Activated T-cell treated with anti-CD3 and anti-CD28 coated beads for 48 hours (primary cell): Measurements from ENCODE around the gene C1QTNF8.

Experiments
- DNase-seq: peaks from one replicate; pipeline ENCODE4 v3.0.0-alpha.2; 2020; ENCODE audit warnings: low read depth

C1QTNF8 gene

GRCh38 chr16:1127971-1128715 is 32.1 kb upstream of the C1QTNF8 start:
- no peak for DNase-seq

- no peak for DNase-seq
Observed at GRCh38 chr16:1127101-1127500, 31.1 kb upstream of the C1QTNF8 start.

- no peak for DNase-seq
Observed at GRCh38 chr16:1126586-1126985, 30.5 kb upstream of the C1QTNF8 start.

- no peak for DNase-seq
Observed at GRCh38 chr16:1126044-1126443, 30.0 kb upstream of the C1QTNF8 start.

- DNase-seq: peak; percentile 20
Observed at GRCh38 chr16:1125471-1125870, 29.4 kb upstream of the C1QTNF8 start.

GRCh38 chr16:1124795-1125194 is 28.8 kb upstream of the C1QTNF8 start:
- no peak for DNase-seq

GRCh38 chr16:1124291-1124690 is 28.2 kb upstream of the C1QTNF8 start:
- no peak for DNase-seq

- no peak for DNase-seq
Observed at GRCh38 chr16:1123525-1124230, 27.6 kb upstream of the C1QTNF8 start.

- no peak for DNase-seq
Observed at GRCh38 chr16:1122398-1122765, 26.3 kb upstream of the C1QTNF8 start.

GRCh38 chr16:1121601-1122397 is 25.8 kb upstream of the C1QTNF8 start:
- DNase-seq: no peak

GRCh38 chr16:1121009-1121408 is 25.0 kb upstream of the C1QTNF8 start:
- no peak for DNase-seq

GRCh38 chr16:1120577-1120941 is 24.5 kb upstream of the C1QTNF8 start:
- no peak for DNase-seq

GRCh38 chr16:1119766-1120576 is 23.9 kb upstream of the C1QTNF8 start:
- no peak for DNase-seq

- DNase-seq: no peak
Observed at GRCh38 chr16:1119129-1119528, 23.1 kb upstream of the C1QTNF8 start.

- no peak for DNase-seq
Observed at GRCh38 chr16:1117926-1118325, 21.9 kb upstream of the C1QTNF8 start.

- DNase-seq: no peak
Observed at GRCh38 chr16:1117176-1117900, 21.3 kb upstream of the C1QTNF8 start.

- DNase-seq: no peak
Observed at GRCh38 chr16:1116693-1117077, 20.6 kb upstream of the C1QTNF8 start.

GRCh38 chr16:1113889-1114526 is 18.0 kb upstream of the C1QTNF8 start:
- no peak for DNase-seq

- DNase-seq: no peak
Observed at GRCh38 chr16:1113489-1113888, 17.4 kb upstream of the C1QTNF8 start.

GRCh38 chr16:1112506-1113184 is 16.6 kb upstream of the C1QTNF8 start:
- no peak for DNase-seq
